ENCODE data around the gene LPAR3.
"Not testable (repeated sequence)": the region's sequence is repeated elsewhere in the genome, so short reads cannot be mapped to it uniquely, and the experiment has no call there.

LPAR3 gene

DNA sequence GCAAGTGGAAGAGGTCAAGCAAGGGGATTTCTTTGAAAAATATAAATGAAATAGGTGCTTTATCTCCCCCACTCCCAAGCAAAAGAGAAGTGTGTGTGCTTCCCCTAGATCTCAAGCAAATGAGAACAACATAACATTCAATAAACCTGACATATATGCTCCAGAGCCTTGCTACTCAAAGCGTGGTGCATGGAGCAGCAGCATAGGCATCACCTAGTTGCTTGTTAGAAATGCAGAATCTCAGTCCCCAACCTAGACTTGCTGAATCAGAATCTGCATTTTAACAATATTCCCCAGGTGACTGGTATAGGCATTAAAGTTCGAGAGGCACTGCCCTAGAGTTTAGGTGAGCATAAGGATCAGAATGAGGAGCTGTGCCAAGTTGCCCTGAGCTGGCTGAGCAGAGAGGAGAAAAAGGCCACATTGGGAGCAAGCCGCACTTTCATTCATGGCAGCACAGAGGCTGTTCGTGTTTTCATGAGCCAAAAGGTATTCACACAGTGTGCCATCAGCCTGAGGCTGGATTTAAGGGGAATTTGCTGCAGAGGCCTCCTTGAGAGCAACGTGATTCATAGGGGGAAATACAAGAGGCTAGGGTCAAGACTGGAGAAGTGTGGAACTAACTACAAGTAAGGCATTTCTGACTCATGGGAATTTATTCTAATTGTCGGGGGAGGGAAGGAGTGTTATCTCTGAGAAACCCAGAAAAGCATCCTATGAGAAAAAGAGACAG lies 14.3 kb upstream of the LPAR3 start:
- DNase-seq (ENCODE audit: low spot score), result no peak

DNA sequence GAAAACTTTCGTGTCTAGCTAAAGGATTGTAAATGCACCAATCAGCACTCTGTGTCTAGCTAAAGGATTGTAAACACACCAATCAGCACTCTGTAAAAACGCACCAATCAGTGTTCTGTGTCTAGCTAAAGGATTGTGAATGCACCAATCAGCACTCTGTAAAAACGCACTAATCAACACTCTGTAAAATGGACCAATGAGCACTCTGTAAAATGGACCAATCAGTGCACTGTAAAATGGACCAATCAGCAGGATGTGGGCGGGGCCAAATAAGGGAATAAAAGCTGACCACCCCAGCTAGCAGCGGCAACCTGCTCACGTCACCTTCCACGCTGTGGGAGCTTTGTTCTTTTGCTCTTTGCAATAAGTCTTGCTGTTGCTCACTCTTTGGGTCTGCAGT lies 9.7 kb upstream of the LPAR3 start:
- DNase-seq (ENCODE audit: low spot score), result not testable (repeated sequence)

- no peak for DNase-seq (ENCODE audit: low spot score)
Measured at GRCh38 chr1:84899969-84900368, 7.0 kb upstream of the LPAR3 start.

DNA sequence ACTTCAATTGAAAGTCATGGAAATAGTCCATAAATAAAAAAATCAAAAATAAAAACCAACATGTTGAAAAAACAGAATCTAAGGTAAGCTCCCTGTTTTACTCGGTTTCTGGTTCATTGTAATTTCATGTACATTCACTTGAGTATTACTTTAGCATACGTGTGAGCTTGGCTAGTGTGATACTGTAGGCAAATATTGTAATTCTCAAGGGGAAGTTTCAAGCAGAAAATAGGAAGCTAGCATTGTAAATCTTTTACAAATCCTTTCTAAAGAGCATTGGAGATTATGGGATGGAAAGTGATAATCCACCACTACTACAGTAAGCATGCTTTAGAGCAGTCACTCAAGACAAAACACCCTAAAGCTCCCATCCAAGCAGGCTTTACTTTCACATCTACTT lies 3.3 kb upstream of the LPAR3 start:
- no peak for DNase-seq (ENCODE audit: low spot score)

GRCh38 chr1:84890566-84890965 lies 2.4 kb downstream of the LPAR3 start:
- DNase-seq (ENCODE audit: low spot score), result no peak

GRCh38 chr1:84889437-84889836 lies 3.6 kb downstream of the LPAR3 start:
- DNase-seq (ENCODE audit: low spot score), result no peak

DNA sequence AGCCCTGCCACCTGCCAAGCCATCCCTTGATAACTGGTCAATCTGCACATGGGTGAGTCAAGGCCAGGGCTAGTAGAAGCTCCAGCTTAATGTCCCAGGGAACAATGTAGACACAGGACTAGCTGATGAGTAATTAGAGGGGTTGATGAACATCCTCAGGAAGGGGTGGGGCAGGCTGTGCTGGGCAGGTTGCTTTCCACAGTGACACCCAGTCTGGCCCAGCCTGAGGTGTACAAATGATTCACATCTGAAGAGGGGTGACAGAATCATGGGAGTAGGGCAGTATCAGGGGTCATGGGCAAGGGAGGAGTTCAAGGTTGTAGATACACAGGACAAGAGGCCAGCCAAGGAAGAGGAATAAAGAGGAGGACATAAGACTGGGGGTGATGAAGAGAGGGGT lies 4.3 kb downstream of the LPAR3 start:
- no peak for DNase-seq (ENCODE audit: low spot score)

- peak; percentile 46 for DNase-seq (ENCODE audit: low spot score)
Measured at GRCh38 chr1:84887261-84887934, 5.6 kb downstream of the LPAR3 start.

DNA sequence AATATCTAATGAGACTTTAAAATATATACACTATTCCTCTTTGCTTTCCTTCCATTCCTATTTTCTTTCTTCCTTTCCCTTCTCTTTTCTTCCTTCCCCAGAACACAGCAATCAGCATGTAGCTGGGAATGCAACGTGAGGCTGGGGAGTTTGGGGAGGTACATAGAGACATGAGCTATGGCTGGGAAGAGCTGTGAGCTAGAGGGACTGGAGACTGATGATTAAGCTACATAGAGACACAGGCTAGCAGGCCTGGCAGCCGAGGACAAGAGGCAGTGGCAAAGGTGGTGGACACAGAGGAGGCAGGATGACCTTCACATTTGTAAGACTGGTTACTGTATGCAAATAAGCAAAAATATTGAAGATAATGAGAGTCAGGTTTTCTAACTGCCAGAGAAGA lies 7.5 kb downstream of the LPAR3 start:
- no peak for DNase-seq (ENCODE audit: low spot score)

DNA sequence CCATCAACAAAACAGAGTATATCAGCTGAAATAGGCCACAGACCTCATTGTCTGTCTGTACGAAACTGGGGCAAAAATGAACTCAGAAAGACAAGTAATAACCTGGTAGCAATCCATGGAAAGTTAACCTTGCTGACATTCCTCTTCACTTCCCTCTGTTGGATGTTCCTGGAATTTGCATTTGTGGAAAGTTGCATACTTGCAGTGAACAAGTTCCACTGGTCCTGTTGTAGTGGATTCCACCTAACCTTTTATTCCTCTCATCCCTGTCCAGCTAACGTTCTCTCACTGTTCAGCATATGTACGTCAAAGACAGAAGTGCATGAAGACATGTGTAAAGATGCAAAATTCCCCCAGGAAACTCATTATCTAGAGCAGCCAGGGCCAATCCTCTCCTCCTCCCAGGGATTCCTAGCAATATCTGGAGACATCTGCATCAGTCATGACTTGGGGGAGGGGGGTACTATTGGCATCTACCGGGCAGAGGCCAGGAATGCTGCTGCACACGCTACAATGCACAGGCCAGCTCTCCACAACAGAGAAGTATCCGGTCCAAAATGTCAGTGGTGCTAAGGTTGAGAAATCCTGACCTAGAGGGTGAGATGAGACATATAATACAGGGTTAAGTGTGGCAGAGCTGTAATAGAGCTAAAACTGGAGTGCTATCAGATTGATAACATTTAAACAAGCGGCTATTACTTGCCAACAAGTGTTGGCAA lies 8.2 kb downstream of the LPAR3 start:
- peak; percentile 13 for DNase-seq (ENCODE audit: low spot score)

DNA sequence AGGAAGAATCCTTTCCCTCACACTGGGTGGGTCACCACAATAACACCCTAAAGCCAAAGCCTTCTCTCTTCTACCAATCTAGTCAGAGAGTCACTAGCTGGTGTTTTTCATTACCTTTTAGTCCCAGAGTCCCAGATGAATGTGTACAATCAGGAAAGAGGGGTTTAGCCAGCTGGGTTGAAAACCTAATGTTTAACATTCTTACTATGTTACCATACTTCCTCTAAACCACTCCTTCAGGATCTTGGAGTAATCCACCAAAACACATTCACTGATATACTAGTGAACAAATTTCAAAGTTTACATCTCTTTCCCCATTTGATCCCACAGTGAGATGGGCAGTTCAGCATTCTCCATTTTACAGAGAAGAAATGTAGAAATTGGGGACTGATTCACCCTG lies 9.7 kb downstream of the LPAR3 start:
- DNase-seq (ENCODE audit: low spot score), result peak; percentile 43

GRCh38 chr1:84877592-84877991 lies 15.4 kb downstream of the LPAR3 start:
- no peak for DNase-seq (ENCODE audit: low spot score)

DNA sequence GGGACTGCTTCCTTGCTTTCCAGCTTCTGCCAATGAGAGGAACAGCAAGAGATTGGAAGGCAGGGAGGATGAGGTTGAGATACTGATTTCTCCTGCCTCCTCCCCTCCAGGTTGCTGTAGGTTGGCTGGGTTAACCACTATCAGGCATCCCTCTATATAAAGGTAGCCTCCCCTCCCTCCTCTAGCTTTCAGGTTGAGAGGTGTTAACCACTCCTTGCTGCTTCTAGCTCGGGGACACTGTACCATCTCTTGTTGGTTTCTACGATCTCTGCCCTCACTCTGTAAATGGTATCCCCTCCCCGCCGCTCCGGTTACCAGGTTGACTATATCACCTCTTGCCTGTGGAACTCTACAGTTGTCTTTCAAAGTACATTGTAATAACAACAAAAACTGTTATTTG lies 16.7 kb downstream of the LPAR3 start:
- DNase-seq (ENCODE audit: low spot score), result no peak

GRCh38 chr1:84873366-84873765 lies 19.6 kb downstream of the LPAR3 start:
- DNase-seq (ENCODE audit: low spot score), result no peak

GRCh38 chr1:84872696-84873355 lies 20.2 kb downstream of the LPAR3 start:
- DNase-seq (ENCODE audit: low spot score), result no peak

GRCh38 chr1:84871181-84871580 lies 21.8 kb downstream of the LPAR3 start:
- DNase-seq (ENCODE audit: low spot score), result no peak

DNA sequence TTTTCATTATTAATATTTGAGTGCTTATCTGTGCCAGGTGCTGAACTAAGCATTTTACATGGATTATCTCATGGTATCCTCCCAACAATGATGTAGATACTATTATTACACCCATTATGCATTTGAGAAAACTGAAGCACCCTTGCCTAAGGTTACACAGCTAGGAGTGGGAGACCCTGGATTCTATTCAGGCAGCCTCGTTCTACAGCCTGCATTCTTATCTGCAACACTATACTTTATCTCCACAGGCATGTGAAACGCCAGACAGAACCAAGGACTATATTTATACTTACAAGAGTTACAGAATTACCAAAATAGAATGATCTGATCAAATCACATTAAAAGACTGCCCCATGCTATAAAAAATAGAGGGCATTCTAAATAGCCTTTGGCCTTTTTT lies 22.4 kb downstream of the LPAR3 start:
- DNase-seq (ENCODE audit: low spot score), result no peak

DNA sequence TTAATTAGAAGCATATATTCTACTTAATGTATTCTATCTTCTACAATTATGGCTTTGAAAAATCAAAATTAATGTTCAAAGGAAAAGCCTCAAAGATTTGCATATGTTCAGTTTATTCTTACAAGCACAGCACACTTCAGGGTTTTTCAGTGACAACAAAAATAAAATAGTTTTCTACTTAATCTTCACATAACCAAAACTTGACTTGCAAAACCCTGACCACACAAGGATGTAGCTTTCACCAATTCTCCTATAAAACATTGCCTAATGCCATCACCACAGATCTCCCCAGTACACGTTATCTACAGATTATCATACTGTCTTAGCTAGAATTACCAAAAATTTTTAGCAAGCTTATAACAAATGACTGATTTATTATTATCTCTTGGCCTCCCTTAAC lies 23.3 kb downstream of the LPAR3 start:
- DNase-seq (ENCODE audit: low spot score), result peak; percentile 48

GRCh38 chr1:84862810-84863251 lies 30.2 kb downstream of the LPAR3 start:
- no peak for DNase-seq (ENCODE audit: low spot score)

DNA sequence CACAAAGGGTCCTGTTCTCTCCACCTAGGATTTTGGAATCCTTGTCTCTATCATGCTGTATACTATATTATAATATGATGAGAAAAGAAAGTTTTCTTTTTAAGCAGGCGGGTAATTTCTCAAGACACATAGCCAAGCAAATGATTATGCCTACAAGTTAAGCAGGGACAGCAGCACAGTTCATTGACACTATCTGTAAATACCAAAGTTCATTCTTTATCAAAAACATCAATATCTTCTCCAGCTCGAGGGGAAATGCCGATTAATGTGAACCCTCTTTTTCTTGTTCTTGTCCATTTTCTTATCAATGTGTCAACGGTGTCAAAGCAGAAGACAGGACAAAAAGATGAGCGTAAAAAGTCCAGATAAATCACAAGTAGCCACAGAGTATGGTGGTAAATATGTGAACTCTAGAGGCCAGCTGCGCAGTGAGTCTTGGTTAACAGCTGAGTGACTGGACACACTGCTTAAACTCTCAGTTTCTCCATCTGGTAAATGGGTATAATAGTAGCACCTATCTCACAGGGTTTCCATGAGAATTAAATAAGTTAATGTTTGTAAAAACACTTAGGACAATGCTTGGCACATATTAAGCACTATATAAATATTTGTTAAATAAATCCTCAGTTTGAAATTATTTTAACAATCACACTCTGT lies 30.9 kb downstream of the LPAR3 start:
- DNase-seq (ENCODE audit: low spot score), result no peak

DNA sequence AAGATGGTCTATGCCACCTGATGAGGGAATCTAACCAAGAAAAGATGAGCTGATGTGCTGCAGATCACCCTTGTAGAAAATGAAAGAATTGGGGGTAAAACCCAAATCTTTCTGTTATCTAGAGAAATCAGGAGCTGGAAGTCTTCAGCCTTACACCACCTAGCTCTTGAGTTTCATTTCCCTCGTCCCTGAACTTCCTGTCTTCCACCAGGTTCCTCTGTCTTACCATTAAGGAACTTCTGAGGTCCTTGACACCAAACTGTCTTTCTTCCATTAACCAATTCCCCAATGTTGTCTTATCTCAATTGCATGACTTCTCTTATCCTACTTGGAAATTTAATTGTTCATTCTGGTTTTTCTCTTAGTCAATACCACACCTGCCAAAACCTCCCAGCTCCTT lies 31.5 kb downstream of the LPAR3 start:
- no peak for DNase-seq (ENCODE audit: low spot score)

GRCh38 chr1:84859866-84860265 lies 33.1 kb downstream of the LPAR3 start:
- DNase-seq (ENCODE audit: low spot score), result no peak

Data from GM03348 (cell line).